GM23338 (cell line): ENCODE data around the gene RBBP7.

Experiments
- CTCF ChIP-seq, 2 experiments: fragments of 200-600 bp in 1 of 2; sonication (generic) in 1 of 2; conservative IDR thresholded peaks; 2 replicates each; pipeline versions ENCODE4 v1.5.1 to v1.6.1; 2016 to 2017; ENCODE audit warnings: antibody characterized with exemption in 2 of 2, low read depth in 2 of 2, mild to moderate bottlenecking in 2 of 2, moderate library complexity in 1 of 2
- EZH2 ChIP-seq: fragments of 200-600 bp; sonication (generic); IDR thresholded peaks from one replicate; pipeline ENCODE4 v1.8.0; 2017; ENCODE audit warnings: antibody characterized with exemption, mild to moderate bottlenecking, low read depth; ENCODE audit not compliant: unreplicated experiment

DNA sequence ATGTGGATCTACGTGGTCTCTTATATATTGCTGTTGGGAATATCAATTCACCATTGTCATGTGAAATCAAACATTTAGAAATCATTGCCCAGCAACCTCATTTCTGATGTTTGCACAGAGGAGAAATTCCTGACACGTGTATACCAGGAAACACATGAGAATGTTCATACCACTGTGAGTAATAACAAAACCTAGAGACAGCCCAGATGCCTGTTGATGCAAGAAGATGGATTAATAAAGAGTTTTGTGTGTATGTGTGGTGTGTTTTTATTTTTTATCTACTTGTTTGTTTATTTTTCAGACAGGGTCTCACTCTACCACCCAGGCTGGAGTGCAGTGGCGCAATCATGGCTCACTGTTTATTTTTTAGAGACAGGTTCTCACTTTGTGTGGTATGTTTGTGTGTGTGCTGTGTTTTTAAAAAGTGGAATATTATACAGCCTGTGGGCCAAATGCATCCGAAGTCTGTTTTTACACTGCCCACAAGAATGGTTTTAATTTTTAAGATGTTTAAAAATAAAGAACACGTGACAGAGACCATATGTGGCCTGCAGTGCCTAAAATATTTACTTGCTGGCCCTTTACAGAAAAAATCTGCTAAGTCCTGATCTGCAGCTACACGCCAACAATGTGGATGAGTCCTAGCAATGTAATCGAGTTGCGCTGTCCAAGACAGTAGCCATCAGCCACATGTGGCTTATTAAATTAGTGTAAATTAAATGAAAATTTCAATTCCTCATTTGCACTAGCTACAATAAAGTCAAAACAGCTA lies 44.7 kb downstream of the RBBP7 start:
- TF ChIP-seq CTCF (conservative IDR thresholded peaks at IDR 0.05; ENCODE audit: low read depth in 2 of 2), result no peak
- TF ChIP-seq EZH2, result no peak
